ENCODE results near the gene ZNF330. TPM values are rescaled to one million over a fixed set of nuclear protein-coding genes. Genes with fewer than 3 reads are reported as not detected.

The ZNF330 gene
- total RNA-seq, 1 donor from 2014 or later, result 41.2 TPM

GRCh38 chr4:141196227-141196933, 24.3 kb upstream of the ZNF330 start:
- no peaks in the 10 kb centered on the region for H3K4me1 Mint-ChIP-seq
- no peaks in the 10 kb centered on the region for H3K36me3 Mint-ChIP-seq (ENCODE audit: low read depth)
- H3K27me3 Mint-ChIP-seq, result peaks cover 20% of the 10 kb centered on the region
- ATAC-seq (ENCODE audit: low read depth), result no peak
- TF ChIP-seq, protein P1, sequence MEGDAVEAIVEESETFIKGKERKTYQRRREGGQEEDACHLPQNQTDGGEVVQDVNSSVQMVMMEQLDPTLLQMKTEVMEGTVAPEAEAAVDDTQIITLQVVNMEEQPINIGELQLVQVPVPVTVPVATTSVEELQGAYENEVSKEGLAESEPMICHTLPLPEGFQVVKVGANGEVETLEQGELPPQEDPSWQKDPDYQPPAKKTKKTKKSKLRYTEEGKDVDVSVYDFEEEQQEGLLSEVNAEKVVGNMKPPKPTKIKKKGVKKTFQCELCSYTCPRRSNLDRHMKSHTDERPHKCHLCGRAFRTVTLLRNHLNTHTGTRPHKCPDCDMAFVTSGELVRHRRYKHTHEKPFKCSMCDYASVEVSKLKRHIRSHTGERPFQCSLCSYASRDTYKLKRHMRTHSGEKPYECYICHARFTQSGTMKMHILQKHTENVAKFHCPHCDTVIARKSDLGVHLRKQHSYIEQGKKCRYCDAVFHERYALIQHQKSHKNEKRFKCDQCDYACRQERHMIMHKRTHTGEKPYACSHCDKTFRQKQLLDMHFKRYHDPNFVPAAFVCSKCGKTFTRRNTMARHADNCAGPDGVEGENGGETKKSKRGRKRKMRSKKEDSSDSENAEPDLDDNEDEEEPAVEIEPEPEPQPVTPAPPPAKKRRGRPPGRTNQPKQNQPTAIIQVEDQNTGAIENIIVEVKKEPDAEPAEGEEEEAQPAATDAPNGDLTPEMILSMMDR (IDR thresholded peaks at IDR 0.05), result no peak
- peaks cover 1% of the 10 kb centered on the region for H3K9me3 Mint-ChIP-seq
- intact Hi-C loops (cut with micrococcal nuclease), result no loop called here
- no peak overlapping the region for H3K27ac Mint-ChIP-seq
- POLR2A ChIA-PET, result no interaction called here
- CTCF ChIA-PET, result no interaction called here
- DNase-seq, result no peak
- no peak overlapping the region for H3K4me3 Mint-ChIP-seq

- peaks cover 18% of the 10 kb centered on the region for H3K27me3 Mint-ChIP-seq
- H3K4me3 Mint-ChIP-seq, result no peak overlapping the region
- TF ChIP-seq, protein P1 (IDR thresholded peaks at IDR 0.05), result no peak
- POLR2A ChIA-PET, result no interaction called here
- H3K9me3 Mint-ChIP-seq, result no peaks in the 10 kb centered on the region
- H3K4me1 Mint-ChIP-seq, result no peaks in the 10 kb centered on the region
- DNase-seq (no peak), ATAC-seq (ENCODE audit: low read depth) (no peak)
- H3K36me3 Mint-ChIP-seq (ENCODE audit: low read depth), result no peaks in the 10 kb centered on the region
- no peak overlapping the region for H3K27ac Mint-ChIP-seq
- CTCF ChIA-PET, result no interaction called here
- intact Hi-C loops (cut with micrococcal nuclease), result no loop called here
Observed at GRCh38 chr4:141207961-141208360, 12.7 kb upstream of the ZNF330 start.

GRCh38 chr4:141210168-141210567, 10.5 kb upstream of the ZNF330 start:
- no peaks in the 10 kb centered on the region for H3K4me1 Mint-ChIP-seq
- H3K27ac Mint-ChIP-seq, result no peak overlapping the region
- no peaks in the 10 kb centered on the region for H3K36me3 Mint-ChIP-seq (ENCODE audit: low read depth)
- POLR2A ChIA-PET, result no interaction called here
- TF ChIP-seq, protein P1 (IDR thresholded peaks at IDR 0.05), result no peak
- H3K27me3 Mint-ChIP-seq, result peaks cover 20% of the 10 kb centered on the region
- CTCF ChIA-PET, result no interaction called here
- no peak for DNase-seq
- H3K9me3 Mint-ChIP-seq, result no peaks in the 10 kb centered on the region
- no peak for ATAC-seq (ENCODE audit: low read depth)
- intact Hi-C loops (cut with micrococcal nuclease), result no loop called here
- no peak overlapping the region for H3K4me3 Mint-ChIP-seq

DNA sequence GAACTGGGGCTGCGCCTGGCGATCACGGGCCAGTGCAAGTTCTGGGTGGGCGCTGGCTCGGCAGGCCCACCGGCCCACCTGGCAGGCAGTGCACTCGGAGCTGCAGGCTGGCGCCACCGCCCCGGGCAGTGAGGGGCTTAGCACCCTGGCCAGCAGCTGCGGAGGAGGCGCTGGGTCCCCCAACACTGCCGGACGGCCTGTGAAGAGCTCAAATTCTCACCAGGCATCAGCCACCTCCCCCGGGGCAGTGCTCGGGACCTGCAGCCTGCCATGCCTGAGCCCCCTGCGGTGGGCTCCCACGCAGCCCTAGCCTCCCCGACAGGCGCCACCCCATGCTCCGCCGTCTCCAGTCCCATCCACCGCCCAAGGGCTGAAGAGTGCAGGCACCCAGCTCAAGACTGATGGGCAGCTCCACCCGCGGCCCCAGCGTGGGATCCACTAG, 7.1 kb upstream of the ZNF330 start:
- H3K9me3 Mint-ChIP-seq, result no peaks in the 10 kb centered on the region
- intact Hi-C loops (cut with micrococcal nuclease), result no loop called here

DNA sequence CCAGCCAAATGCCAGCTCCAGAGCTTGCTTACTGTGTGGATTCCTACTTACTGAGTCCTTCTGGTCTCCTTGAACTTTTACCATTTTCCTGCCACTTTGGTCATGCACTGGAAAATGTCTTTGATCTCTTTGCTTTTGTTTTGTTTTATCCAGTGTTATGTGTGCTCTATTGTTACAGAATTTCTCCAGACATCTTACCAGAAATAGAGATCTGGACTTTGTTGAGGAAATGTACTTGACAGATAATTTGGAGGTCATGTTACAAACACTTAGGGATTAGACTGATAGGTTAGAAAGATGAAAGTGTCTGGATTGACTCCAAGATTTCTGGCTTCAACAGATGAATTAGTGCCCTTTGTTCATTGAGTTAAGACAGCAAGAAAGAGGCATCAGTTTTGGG, 5.7 kb upstream of the ZNF330 start:
- TF ChIP-seq, protein P1 (IDR thresholded peaks at IDR 0.05), result no peak
- no peaks in the 10 kb centered on the region for H3K9me3 Mint-ChIP-seq
- ChIA-PET CTCF (interaction anchor here (0.7 kb wide), 1 partner anchor 12 kb away, joined by 3 read pairs; no protein-coding TSS in a partner anchor), POLR2A (no interaction called here)
- H3K4me3 Mint-ChIP-seq, result no peak overlapping the region
- no peaks in the 10 kb centered on the region for H3K4me1 Mint-ChIP-seq
- DNase-seq, result no peak
- intact Hi-C loops (cut with micrococcal nuclease), result no loop called here
- no peak for ATAC-seq (ENCODE audit: low read depth)
- no peaks in the 10 kb centered on the region for H3K36me3 Mint-ChIP-seq (ENCODE audit: low read depth)
- no peak overlapping the region for H3K27ac Mint-ChIP-seq
- peaks cover 13% of the 10 kb centered on the region for H3K27me3 Mint-ChIP-seq

More for the DNA sequence above, 7.1 kb upstream of the ZNF330 start:
- CTCF ChIA-PET, result no interaction called here
- DNase-seq, result no peak
- Mint-ChIP-seq H3K27ac (no peak overlapping the region), H3K4me3 (no peak overlapping the region), H3K4me1 (no peaks in the 10 kb centered on the region), H3K27me3 (peaks cover 13% of the 10 kb centered on the region), H3K36me3 (ENCODE audit: low read depth) (no peaks in the 10 kb centered on the region)
- TF ChIP-seq, protein P1 (IDR thresholded peaks at IDR 0.05), result no peak
- no peak for ATAC-seq (ENCODE audit: low read depth)
- POLR2A ChIA-PET, result no interaction called here
